ENCODE measurements around the gene ATG4B. TPM values are rescaled to one million over a fixed set of nuclear protein-coding genes. Genes with fewer than 3 reads are reported as not detected.

The ATG4B gene
- total and polyA plus RNA-seq, 2 of the 4 experiments (the other 2 are of a cell fraction), result 113 to 146 TPM

DNA sequence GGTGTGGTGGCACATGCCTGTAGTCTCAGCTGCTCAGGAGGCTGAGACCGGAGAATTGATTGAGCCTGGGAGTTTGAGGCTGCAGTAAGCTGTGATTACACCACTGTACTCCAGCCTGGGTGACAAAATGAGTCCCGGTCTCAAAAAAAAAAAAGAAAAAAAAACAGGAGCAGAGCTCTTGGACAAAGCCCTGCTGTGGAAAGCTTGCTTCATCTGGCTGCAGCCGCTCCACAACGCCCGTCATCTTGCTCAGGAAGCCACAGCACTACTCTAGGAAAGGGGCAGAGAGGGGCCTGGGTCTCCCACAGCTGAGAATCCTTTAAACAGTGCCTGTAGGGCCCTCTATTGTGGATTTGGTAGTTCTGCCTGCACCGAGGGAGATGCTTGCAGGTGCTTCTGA is 11.0 kb downstream of the ATG4B start:
- no TSS peak for BruUV-seq (replicated peaks)
- Histone ChIP-seq H2BK15ac (ENCODE audit: low read depth, low read length) (no peak overlapping the region), H4K8ac (ENCODE audit: low read depth in 2 of 2, low read length in 2 of 2) (no peak overlapping the region), H3K4ac (ENCODE audit: low read depth, low read length) (no peak overlapping the region), H3K79me1 (ENCODE audit: low read depth in 1 of 2, low read length in 2 of 2) (peaks cover 30 to 81% of the 10 kb centered on the region in 2 experiments), H3K23ac (ENCODE audit: low read depth, low read length) (no peak overlapping the region), H2BK120ac (ENCODE audit: low read depth, low read length) (no peak overlapping the region), H3K36me3 (ENCODE audit: control insufficient read depth, insufficient read depth, low read length) (peaks cover 24% of the 10 kb centered on the region), H3K27me3 (ENCODE audit: control insufficient read depth, insufficient read depth, low read length) (no peaks in the 10 kb centered on the region), H3K4me1 (ENCODE audit: control insufficient read depth, insufficient read depth, low read length) (peaks cover 2% of the 10 kb centered on the region; the same call in 1 of the 2 replicates), H3K9me1 (ENCODE audit: insufficient read depth, low read length) (peaks cover 14% of the 10 kb centered on the region), H4K20me1 (ENCODE audit: insufficient read depth, low read length) (peaks cover 68% of the 10 kb centered on the region), H3K4me2 (ENCODE audit: low read depth, low read length) (no peak overlapping the region), H2AFZ (replicated peaks; ENCODE audit: low read length, poor library complexity) (no peak overlapping the region), H3K9ac (ENCODE audit: low read depth, low read length) (no peak overlapping the region), H3K27ac (ENCODE audit: insufficient read depth, low read length) (no peak overlapping the region), H2BK5ac (ENCODE audit: low read depth, low read length, poor library complexity, severe bottlenecking) (no peak overlapping the region), H4K91ac (ENCODE audit: insufficient read depth, low read depth, low read length) (no peak overlapping the region), H3K56ac (ENCODE audit: extremely low read depth, insufficient read depth, low read length) (no peak overlapping the region), H3K14ac (replicated peaks; ENCODE audit: low read depth, low read length) (no peak overlapping the region), H3K4me3 (ENCODE audit: insufficient read depth, low read depth, low read length) (no peak overlapping the region), H3K18ac (ENCODE audit: low read depth, low read length) (no peak overlapping the region), H4K5ac (ENCODE audit: low read depth, low read length) (no peak overlapping the region), H2BK20ac (ENCODE audit: low read depth, low read length) (no peak overlapping the region), H2AK9ac (replicated peaks; ENCODE audit: low read depth, low read length, poor library complexity) (no peak overlapping the region), H2AK5ac (ENCODE audit: low read depth, low read length) (no peak overlapping the region), H3K9me3 (ENCODE audit: control insufficient read depth, insufficient read depth, low read length) (no peaks in the 10 kb centered on the region)
- intact Hi-C loops (cut with micrococcal nuclease), result no loop called here
- in situ Hi-C loops (cut with MboI; ENCODE audit: low sequenced_read_pairs), result no loop called here
- 96% methylated on average over 4 of the region's 6 CpGs; no CpG with 5 or more reads in 1 of the 2 experiments for WGBS, 2 experiments (ENCODE audit: extremely low coverage in 2 of 2, insufficient read length in 1 of 2)
- TF ChIP-seq ELK1 (IDR thresholded peaks at IDR 0.05; ENCODE audit: borderline replicate concordance, low read depth, low read length), result no peak
- dilution Hi-C loops (cut with HindIII; ENCODE audit: low sequenced_read_pairs, unreplicated experiment), result no loop called here
- DNase-seq (no peak), ATAC-seq (ENCODE audit: low read depth) (no peak)
- ChIA-PET CTCF (interaction anchor here (0.6 to 1.1 kb wide), 2 partner anchors 10 to 17 kb away, joined by 3 to 5 read pairs; no protein-coding TSS in a partner anchor), POLR2A (ENCODE audit: unreplicated experiment) (no interaction called here)
